GM20431 (cell line): Measurements from ENCODE around the gene ZNF397.

ENCODE experiments used
- in situ Hi-C: fragments of 300-500 bp; cut with MseI, MboI; formaldehyde crosslinking; loops from one replicate; pipeline ENCODE4 v1.15.0; 2020; ENCODE audit warnings: low sequenced_read_pairs; ENCODE audit not compliant: unreplicated experiment

The ZNF397 gene

DNA sequence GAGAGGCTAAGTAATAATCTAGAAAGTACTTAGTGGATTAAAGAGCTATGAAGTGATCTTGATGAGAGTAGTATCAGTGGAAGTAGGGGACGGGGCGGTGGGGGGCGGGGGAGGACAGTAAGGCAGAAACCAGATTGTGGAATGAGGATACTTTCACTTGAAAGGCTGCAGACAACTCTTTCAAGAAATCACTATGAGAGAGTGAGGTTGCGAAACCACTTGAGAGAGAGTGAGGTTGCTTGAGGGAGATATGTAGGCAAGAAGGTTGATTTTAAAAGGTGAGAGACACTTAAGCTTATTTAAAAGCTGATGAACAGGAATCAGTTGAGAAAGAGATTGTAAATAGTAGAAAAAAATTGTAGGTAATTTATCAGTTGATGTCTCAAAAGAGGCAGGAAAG, 3.8 kb downstream of the ZNF397 start:
- in situ Hi-C loops: no loop called here

DNA sequence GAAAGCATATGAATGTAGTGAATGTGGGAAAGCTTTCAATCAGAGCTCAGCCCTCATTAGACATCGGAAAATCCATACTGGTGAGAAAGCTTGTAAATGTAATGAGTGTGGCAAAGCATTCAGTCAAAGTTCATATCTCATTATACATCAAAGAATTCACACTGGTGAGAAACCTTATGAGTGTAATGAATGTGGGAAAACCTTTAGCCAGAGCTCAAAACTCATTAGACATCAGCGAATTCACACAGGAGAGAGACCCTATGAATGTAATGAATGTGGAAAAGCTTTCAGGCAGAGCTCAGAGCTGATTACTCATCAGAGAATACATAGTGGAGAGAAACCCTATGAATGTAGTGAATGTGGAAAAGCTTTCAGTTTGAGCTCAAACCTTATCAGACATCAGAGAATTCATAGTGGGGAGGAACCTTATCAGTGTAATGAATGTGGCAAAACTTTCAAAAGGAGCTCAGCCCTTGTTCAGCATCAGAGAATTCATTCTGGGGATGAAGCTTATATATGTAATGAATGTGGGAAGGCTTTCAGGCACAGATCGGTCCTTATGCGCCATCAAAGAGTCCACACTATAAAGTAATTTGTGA, 5.0 kb downstream of the ZNF397 start:
- in situ Hi-C loops: no loop called here

DNA sequence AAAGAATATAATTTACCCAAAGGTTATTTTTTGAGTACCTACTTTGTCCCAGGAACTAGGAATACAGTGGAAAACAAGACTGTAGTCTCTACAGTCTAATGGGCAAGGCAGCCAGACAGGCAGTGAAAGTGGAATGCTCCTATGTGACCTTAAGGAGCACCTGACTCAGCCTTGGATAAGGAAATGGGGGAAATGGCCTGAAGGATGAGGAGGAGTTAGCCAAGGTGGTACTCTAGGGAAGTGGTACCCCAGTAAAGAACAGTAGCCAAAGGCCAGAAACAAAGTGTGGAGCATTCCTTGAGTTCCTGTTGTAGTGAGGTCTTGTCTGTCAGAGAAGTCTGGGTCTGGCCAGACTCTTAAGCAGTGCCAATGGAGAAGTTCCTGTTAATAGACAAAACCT, 6.0 kb downstream of the ZNF397 start:
- in situ Hi-C loops: no loop called here

DNA sequence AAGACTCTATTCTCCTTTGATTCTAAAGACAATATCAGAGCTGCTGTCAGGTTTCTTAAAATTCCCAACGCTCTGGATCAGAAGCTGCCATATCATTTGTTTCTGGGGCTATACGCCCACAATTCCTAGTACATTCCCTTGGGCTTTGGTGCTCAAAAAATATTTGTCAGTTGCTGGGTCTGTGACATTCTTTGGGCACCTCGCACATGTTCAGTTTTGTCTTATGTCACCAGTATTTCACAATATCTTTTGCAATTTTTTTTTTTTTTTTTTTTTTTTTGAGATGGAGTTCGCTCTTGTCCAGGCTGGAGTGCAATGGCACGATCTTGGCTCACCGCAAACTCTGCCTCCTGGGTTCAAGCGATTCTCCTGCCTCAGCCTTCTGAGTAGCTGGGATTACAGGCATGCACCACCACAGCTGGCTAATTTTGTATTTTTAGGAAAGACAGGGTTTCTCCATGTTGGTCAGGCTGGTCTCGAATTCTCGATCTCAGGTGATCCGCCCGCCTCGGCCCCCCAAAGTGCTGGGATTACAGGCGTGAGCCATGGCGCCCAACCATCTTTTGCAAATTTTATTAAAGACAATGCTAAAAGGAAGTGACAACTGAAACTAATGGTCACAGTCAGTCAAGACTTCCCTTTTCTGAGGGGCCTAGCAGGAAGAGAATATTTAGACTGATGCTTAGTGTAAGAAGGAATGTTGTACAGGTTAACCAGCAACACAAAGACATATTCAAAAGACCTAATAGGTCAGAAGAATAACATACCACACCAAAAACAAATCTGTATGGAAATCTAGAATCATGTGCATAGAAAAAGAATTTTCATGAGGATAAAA, 6.8 kb downstream of the ZNF397 start:
- in situ Hi-C loops: no loop called here

DNA sequence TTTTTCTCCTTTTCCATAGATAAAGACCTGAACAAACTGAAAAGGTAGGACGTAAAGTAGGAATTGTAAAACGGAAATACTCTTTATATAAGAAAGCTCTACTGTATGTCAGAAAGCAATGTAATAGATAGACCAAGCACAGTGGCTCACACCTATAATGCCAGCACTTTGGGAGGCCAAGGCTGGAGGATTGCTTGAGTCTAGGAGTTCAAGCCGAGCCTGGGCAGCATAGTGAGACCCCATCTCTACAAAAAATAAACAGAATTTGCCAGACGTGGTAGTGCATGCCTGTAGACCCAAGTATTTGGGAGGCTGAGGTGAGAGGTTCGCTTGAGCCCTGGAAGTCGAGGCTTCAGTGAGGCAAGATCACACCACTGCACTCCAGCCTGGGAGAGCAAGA, 7.6 kb downstream of the ZNF397 start:
- in situ Hi-C loops: no loop called here

DNA sequence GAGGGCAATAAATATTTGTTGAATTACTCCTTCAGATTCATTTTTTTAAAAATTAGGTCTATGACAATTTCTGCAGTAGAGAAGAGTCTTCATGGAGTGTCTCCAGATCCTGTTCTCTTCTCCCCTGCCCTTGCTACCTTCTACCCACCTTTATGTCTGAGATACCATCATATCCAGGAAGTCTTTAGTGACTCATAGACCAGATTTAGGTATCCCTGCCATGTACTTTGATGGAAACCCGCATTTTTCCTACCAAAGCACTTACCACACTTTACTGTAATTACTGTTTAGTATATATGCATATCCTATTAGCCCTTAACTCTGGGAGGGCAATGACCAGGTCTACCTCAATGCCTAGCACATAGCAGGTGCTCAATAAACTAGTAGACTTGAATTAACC, 11.6 kb downstream of the ZNF397 start:
- in situ Hi-C loops: no loop called here

DNA sequence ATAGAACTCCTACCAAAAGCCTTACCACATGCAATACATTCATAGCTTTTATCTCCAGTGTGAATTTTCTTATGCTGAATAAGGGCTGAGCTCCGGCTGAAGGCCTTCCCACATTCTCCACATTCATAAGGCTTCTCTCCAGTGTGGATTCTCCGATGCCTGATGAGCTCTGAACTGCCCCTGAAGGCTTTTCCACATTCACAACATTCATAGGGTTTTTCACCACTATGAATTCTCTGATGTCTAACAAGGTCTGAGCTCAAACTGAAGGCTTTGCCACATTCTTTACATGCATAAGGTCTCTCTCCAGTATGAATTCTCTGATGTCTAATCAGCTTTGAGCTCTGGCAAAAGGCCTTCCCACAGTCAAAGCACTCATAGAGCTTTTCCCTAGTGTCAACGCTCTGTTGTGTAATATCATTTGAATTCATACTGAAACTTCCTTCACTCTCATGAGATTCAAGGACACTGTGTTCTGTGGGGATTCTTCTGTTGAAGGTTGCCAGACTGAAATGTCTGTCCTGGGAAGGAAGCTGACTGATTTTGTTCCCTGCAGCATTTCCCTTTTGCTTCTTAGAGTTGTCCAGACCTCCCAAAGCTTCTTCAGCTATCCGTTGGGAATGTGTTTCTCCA, 12.9 kb downstream of the ZNF397 start:
- in situ Hi-C loops: no loop called here

DNA sequence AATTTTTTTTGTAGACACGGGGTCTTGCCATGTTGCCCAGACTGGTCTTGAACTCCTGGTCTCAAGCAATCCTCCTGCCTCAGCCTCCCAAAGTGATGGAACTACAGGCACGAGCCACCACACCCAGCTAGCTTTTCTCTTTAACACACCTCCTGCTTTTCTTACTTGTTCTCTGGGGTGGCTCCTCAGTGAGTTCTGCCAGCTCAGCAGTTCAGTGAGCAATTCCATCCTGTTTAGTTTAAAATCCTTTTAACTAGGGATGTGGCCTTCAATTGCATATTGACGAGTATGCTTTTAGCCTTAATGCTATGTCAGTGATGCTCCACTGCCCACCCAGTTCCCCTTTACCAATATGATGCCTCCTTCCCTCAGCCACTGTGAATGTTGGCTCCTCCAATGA, 16.1 kb downstream of the ZNF397 start:
- in situ Hi-C loops: no loop called here

DNA sequence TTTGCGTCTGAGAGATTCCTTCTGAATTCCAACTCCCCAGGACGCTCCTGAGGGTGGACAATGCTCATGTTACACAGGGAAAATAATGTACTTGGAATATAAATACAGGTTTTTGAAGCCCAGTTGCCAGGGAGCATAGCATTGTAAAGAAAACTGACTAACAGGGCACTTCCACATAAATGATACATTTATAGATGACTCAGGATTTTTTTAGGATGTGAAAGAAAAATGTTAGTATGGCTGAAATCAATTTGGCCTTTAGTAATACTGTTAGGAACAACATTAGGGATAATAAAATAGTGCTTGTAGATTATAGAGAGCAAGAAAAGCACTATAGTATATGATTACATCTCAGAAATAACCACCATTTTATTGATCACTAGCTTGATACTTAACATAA, 23.6 kb downstream of the ZNF397 start:
- in situ Hi-C loops: no loop called here

DNA sequence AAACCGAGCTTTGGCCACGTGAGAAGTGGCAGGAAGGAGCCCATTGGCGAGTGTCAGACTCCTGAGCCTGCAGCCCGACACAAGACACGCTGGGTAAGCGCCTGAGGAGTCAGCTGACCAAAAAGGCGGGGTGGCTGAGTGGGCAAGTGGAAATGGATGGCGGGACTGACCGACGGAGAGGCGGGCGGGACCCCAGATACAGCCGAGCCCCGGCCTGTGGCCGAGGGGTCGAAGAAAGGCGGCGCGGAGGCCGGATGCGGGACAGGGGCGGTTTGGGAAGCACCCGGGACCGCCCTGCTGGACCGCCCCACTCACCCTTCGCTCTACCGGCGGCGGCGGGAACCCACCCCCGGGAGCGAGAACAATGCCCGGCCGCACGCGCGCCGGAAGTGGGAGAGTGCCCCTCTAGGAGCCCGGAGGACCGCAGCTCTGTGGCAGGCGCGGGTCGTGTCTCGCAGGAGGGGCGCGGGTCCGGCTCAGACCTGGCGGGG, 26.4 kb downstream of the ZNF397 start:
- in situ Hi-C loops: no loop called here

DNA sequence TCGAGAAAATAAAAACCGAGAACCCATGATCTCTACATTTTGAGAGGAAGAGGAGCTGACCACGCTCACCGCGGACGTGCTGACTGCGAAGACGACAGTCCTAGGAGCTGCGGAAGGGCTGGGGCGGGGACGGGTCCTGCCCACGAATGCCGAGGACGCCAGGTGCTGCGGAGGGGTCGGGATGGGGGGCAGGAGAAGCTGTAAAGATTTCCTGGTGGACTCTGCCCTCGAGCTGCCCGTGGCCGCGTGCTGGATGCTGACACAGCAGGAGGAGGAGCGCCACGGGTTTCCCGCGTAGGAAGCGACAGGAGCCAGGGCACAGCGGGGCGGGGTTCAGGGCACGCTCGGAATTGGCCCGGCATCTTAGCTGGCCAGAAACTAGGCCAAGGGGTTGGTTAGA, 27.0 kb downstream of the ZNF397 start:
- in situ Hi-C loops: no loop called here

DNA sequence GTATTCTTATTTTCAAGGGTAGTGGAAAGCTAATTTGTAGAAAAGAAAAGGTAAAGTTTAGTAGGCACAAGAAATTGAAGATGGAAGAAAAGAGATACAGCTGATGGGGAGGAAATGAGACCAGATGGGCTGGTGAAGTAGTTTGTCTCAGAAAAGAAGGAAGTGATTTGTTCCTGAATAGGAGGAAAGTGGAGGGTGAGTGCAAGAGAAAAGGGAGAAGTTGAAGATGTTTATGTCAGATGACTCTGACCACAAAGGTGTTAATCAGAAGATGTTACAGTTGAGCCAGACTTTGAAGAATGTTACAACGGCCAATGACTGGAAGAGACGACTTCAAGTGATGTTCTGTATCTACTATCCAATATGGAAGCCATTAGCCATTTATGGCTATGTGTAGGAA, 28.0 kb downstream of the ZNF397 start:
- in situ Hi-C loops: no loop called here

DNA sequence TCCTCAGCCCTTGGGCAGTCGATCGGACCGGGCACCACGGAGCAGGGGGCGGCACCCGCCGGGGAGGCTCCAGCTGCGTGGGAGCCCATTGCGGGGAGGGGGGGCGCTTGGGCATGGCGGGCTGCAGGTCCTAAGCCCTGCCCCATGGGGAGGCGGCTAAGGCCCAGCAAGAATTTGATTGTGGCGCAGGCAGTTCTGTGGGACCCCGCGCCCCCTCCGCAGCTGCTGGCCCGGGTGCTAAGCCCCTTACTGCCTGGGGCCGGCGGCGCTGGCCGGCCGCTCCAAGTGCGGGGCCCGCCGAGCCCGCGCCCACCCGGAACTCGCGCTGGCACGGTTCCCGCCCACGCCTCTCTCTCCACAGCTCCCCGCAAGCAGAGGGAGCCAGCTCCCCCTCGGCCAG, 30.8 kb downstream of the ZNF397 start:
- in situ Hi-C loops: no loop called here

DNA sequence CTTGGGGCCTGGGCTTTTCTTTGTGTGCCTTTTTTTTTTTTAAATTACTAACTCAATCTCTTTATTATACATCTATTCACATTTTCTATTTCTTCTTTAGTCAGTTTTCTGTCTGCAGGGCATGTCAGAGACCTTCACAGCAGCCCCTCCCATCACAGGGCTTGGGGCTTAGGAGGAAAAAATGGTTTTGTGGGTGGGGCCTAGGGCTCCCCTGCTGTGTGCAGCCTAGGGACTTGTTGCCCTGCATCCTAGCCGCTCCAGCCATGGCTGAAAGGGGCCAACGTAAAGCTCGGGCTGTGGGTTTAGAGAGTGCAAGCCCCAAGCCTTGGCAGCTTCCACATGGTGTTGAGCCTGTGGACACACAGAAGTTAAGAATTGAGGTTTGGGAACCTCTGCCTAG, 35.4 kb downstream of the ZNF397 start:
- in situ Hi-C loops: no loop called here

DNA sequence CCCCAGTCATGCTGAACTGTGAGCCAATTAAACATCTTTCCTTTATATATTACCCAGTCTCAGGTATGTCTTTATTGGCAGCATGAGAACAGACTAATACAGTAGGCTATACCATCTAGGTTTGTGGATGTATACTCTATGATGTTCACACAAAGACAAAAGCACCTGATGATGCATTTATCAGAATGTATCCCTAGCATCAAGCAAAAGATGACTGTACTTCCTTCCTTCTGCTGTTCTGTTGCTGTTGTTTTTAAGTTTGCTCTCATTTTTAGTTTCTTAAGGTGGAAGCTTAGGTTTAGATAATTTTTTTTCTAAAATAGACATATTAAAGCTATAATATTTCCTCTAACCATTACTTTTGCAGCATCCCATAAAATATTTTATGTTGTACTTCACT, 36.8 kb downstream of the ZNF397 start:
- in situ Hi-C loops: no loop called here

DNA sequence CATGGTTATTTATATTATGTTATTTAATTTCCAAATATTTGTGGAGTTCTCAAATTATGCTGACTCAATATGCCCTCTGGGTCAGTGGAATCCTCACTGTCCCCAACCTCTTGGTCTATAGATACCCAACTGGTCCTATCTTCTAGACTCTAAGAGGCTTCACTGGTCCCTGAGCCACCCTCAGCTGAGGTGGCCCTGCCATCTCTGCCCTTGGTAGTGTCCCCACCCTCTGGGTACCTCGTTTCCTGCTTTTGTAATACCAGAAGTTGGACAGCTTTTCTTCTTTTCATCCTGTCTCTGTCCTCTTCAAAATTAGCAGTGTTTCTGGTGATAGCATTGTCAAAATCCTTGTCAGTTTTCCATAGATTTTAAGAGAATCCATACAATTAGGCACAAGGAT, 37.3 kb downstream of the ZNF397 start:
- in situ Hi-C loops: no loop called here

DNA sequence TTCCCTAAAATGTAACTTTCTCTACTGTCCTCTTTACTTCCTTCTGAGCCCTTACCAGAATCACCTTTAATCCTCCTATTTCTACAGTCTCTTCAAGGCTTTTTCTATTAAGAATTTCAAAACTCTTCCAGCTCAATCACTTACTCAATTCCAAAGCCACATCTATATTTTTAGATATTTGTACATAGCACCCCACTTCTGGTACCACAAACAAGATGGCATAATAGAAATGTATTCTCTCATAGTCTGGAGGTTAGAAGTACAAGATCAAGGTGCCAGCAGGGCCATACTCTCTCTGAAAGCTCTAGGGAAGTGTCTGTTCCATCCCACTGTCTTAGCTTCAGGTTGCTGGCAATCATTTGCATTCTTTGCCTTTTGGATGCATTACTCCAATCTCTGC, 38.1 kb downstream of the ZNF397 start:
- in situ Hi-C loops: no loop called here

DNA sequence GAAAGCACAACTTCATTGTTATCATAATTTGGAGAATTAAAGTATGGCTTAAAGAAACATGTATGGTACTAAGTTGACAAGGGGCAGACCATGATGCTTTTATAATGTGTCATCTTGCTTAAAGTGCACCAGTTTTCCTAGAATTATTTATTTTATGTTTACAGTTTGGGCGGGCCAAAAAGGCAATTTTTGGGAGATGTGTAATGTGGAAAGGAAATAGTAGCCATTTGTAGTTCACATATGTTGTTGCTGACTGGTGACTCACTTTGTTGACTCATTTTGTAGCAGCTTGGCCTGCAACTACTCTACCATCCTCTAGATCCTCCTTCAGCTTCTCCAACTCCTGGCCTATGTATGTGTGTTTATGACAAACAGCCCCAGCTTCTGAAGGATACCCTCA, 41.5 kb downstream of the ZNF397 start:
- in situ Hi-C loops: no loop called here

DNA sequence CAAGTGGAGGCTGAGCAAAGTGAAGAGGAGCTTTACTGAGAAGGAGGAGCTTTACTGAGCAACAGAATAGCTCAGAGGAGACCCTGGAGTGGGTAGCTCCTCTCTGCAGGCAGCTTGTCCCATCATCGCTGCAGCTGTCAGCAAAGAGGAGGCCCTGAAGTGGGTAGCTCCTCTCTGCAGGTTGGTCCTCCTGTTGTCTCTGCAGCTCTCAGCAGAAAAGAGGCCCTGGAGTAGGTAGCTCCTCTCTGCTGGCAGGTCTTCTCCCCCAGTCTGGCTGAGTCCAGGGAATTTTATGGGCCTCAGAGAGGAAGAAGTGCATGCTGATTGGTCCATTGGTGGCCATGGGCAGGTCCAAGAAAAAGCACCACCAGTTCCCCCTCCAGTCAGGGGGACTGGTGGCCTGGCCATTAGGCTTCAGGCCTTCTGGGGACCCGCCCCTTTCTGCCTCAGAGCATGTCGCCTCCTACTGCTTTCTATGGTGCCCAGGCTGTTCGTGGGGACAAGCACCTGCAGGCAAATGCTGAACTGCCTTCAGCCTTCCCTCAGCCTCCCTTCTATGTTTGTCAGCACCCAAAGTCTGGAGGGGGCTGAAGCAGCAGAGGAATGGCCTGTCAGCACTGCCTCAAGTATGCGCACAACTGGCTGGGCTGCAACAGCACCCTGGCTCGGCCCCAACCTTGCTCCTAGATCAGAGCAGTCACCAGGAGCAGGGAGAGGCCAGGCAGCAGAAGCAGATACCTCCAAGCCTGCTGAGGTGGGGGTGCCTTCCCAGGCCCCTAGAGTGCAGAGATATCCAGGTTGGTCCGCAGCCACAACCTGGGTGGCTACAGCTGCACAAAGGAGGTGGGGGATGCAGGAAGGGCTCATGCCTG, 43.3 kb downstream of the ZNF397 start:
- in situ Hi-C loops: no loop called here

DNA sequence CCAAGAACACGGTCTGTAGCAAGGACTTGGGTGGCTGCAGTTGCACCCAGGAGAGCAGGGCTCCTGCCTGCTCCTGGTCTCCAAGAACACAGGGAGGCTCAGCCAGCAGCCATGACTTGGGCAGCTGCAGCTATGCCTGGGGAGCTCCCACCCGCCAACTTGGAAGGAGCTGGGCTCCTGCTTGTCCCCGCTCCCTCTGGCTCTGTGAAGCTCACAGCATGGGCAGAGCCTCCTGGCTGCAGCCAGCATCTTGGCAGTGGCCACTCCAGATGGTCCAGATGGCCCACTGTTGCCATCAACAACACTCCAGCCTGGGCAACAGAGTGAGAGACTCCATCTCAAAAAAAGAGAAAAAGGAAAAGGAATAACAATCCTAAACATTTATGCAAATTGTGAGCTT, 44.0 kb downstream of the ZNF397 start:
- in situ Hi-C loops: no loop called here
